NOMO-1 treated with dmso at 0.1 percent for 144 hours (cell line): ENCODE results near the gene MAN2B2.

Experiments used
- DNase-seq: peaks from one replicate; lab custom pipeline; 2025; ENCODE audit not compliant: unreplicated experiment; lab: John Stamatoyannopoulos, UW

MAN2B2 gene

GRCh38 chr4:6566391-6567190 lies 8.4 kb upstream of the MAN2B2 start:
- DNase-seq: no peak

- DNase-seq: no peak
Measured at GRCh38 chr4:6567218-6567617, 7.8 kb upstream of the MAN2B2 start.

GRCh38 chr4:6568148-6568547 lies 6.8 kb upstream of the MAN2B2 start:
- DNase-seq: no peak

GRCh38 chr4:6568689-6569332 lies 6.2 kb upstream of the MAN2B2 start:
- no peak for DNase-seq

GRCh38 chr4:6571608-6572007 lies 3.4 kb upstream of the MAN2B2 start:
- DNase-seq: no peak

GRCh38 chr4:6573551-6573950 lies 1.4 kb upstream of the MAN2B2 start:
- DNase-seq: no peak

- no peak for DNase-seq
Measured at GRCh38 chr4:6573986-6574746, 823 bp upstream of the MAN2B2 start.

GRCh38 chr4:6575503-6576240 lies 683 bp downstream of the MAN2B2 start:
- DNase-seq: no peak

- DNase-seq: no peak
Measured at GRCh38 chr4:6576512-6576911, 1.5 kb downstream of the MAN2B2 start.

- no peak for DNase-seq
Measured at GRCh38 chr4:6576932-6577331, 1.9 kb downstream of the MAN2B2 start.

- no peak for DNase-seq
Measured at GRCh38 chr4:6577409-6577808, 2.4 kb downstream of the MAN2B2 start.

GRCh38 chr4:6578221-6578620 lies 3.2 kb downstream of the MAN2B2 start:
- DNase-seq: no peak

- no peak for DNase-seq
Measured at GRCh38 chr4:6580353-6580752, 5.4 kb downstream of the MAN2B2 start.

- DNase-seq: no peak
Measured at GRCh38 chr4:6581566-6582121, 6.7 kb downstream of the MAN2B2 start.

- no peak for DNase-seq
Measured at GRCh38 chr4:6582889-6583490, 8.0 kb downstream of the MAN2B2 start.

GRCh38 chr4:6584865-6585264 lies 9.9 kb downstream of the MAN2B2 start:
- DNase-seq: no peak

- DNase-seq: no peak
Measured at GRCh38 chr4:6586715-6587325, 11.8 kb downstream of the MAN2B2 start.

- DNase-seq: no peak
Measured at GRCh38 chr4:6589444-6589843, 14.5 kb downstream of the MAN2B2 start.

- DNase-seq: no peak
Measured at GRCh38 chr4:6591313-6591712, 16.3 kb downstream of the MAN2B2 start.

- no peak for DNase-seq
Measured at GRCh38 chr4:6591781-6592180, 16.8 kb downstream of the MAN2B2 start.
